Kidney (tissue), 14 donors: Measurements from ENCODE around the gene PLXNB3. TPM values are rescaled to one million over a fixed set of nuclear protein-coding genes. Genes with fewer than 3 reads are reported as not detected.

Experiments
- DNase-seq, 5 donors: peaks; one replicate each; pipeline ENCODE4 v3.0.0-alpha.2; 2013 to 2020
- FAIRE-seq: peaks from 2 replicates; lab custom pipeline; 2012; peaks lifted over from hg19 to GRCh38; lab: Jason Lieb, UNC
- H3K27ac ChIP-seq, 2 donors: one replicate each; pipeline ENCODE4 v1.7.0; 2013; ENCODE audit warnings: low read depth in 2 of 2, low read length in 2 of 2, inconsistent platforms in 1 of 2
- H3K27me3 ChIP-seq: one replicate; pipeline ENCODE4 v1.7.1; 2013; ENCODE audit warnings: low read length, inconsistent platforms; ENCODE audit not compliant: control insufficient read depth, insufficient read depth
- H3K36me3 ChIP-seq, 3 donors: one replicate each; pipeline versions ENCODE4 v1.7.0 to v1.7.1; 2013; ENCODE audit warnings: low read length in 3 of 3, control low read depth in 1 of 3, inconsistent platforms in 1 of 3; ENCODE audit not compliant: insufficient read depth in 3 of 3, control insufficient read depth in 2 of 3
- H3K4me1 ChIP-seq, 3 donors: one replicate each; pipeline versions ENCODE4 v1.7.0 to v1.7.1; 2013; ENCODE audit warnings: low read length in 3 of 3, inconsistent platforms in 1 of 3, low read depth in 1 of 3; ENCODE audit not compliant: control insufficient read depth in 2 of 3, insufficient read depth in 2 of 3
- H3K4me3 ChIP-seq, 3 donors: one replicate each; pipeline versions ENCODE4 v1.7.0 to v1.8.1; 2013; ENCODE audit warnings: low read length in 3 of 3, control low read depth in 1 of 3, inconsistent platforms in 1 of 3
- H3K9ac ChIP-seq, 3 donors: one replicate each; pipeline versions ENCODE4 v1.7.0 to v1.7.1; 2013; ENCODE audit warnings: low read length in 3 of 3, control low read depth in 1 of 3, inconsistent platforms in 1 of 3
- H3K9me3 ChIP-seq, 3 donors: one replicate each; pipeline versions ENCODE4 v1.7.0 to v1.7.1; 2013; ENCODE audit warnings: low read length in 3 of 3, control low read depth in 1 of 3, inconsistent platforms in 1 of 3; ENCODE audit not compliant: control insufficient read depth in 2 of 3, insufficient read depth in 1 of 3
- CTCF ChIP-seq: IDR thresholded peaks from 3 replicates; pipeline ENCODE4 v1.5.1; 2012; ENCODE audit warnings: mild to moderate bottlenecking, moderate library complexity, borderline replicate concordance; ENCODE audit not compliant: insufficient read depth; ENCODE audit errors: extremely low read depth
- intact Hi-C: fragments of 100-400 bp; cut with DNase I; formaldehyde crosslinking; loops from one replicate; pipeline ENCODE4 v1.11.1; 2022
- polyA plus RNA-seq: library from polyadenylated mRNA; stranded (reverse); fragments of 350-450 nt; fragmentation: Illumina TruSeq; extraction: RNeasy Lipid Tissue Mini Kit (QIAGEN cat#74804); gene quantifications from one replicate; pipeline ENCODE4 v1.2.3, GENCODE V29; 2014; ENCODE audit warnings: low read depth, low replicate concordance; ENCODE audit not compliant: insufficient read depth
- total RNA-seq: library from RNA; stranded (reverse); fragmentation: NEBNext Ultra II Directional; extraction: Animal tissue kit (Norgen Biotek cat#: 25700); gene quantifications from one replicate; pipeline ENCODE4 v1.2.1, GENCODE V29; 2021
- donor health status: control.
- donor health status: control.
- donor health status: control.
- donor health status: control.
- donor health status: control.
- donor health status: DM: yes; HTN: yes; CAD: no.
- donor health status: Normal renal cell carcinoma (clear cell type).

The PLXNB3 gene
- total and polyA plus RNA-seq, 2 donors from 2014 or later: 2.2 to 5.6 TPM

GRCh38 chrX:153803211-153804099 is 39.4 kb downstream of the PLXNB3 start:
- Histone ChIP-seq H3K4me1 (no peaks in the 10 kb centered on the region), H3K27ac (no peak overlapping the region), H3K27me3 (no peaks in the 10 kb centered on the region), H3K36me3 (no peaks in the 10 kb centered on the region), H3K9ac (no peak overlapping the region), H3K4me3 (no peak overlapping the region), H3K9me3 (no peaks in the 10 kb centered on the region)
- FAIRE-seq (no peak), DNase-seq (no peak)
- TF ChIP-seq CTCF: no peak
- intact Hi-C loops: no loop called here

- no peak for TF ChIP-seq CTCF
- intact Hi-C loops: no loop called here
- H3K4me3 ChIP-seq: no peak overlapping the region
- no peak overlapping the region for H3K27ac ChIP-seq
- no peak overlapping the region for H3K9ac ChIP-seq
- no peaks in the 10 kb centered on the region for H3K36me3 ChIP-seq
- FAIRE-seq (no peak), DNase-seq (no peak)
- H3K9me3 ChIP-seq: no peaks in the 10 kb centered on the region
- no peaks in the 10 kb centered on the region for H3K27me3 ChIP-seq
- H3K4me1 ChIP-seq: no peaks in the 10 kb centered on the region
Measured at GRCh38 chrX:153804100-153804595, 40.1 kb downstream of the PLXNB3 start.

GRCh38 chrX:153804621-153805020 is 40.6 kb downstream of the PLXNB3 start:
- H3K27ac ChIP-seq: no peak overlapping the region
- H3K27me3 ChIP-seq: no peaks in the 10 kb centered on the region
- no peaks in the 10 kb centered on the region for H3K9me3 ChIP-seq
- H3K9ac ChIP-seq: no peak overlapping the region
- FAIRE-seq (no peak), DNase-seq (no peak)
- no peak overlapping the region for H3K4me3 ChIP-seq
- H3K36me3 ChIP-seq: no peaks in the 10 kb centered on the region
- intact Hi-C loops: no loop called here
- no peak for TF ChIP-seq CTCF
- H3K4me1 ChIP-seq: no peaks in the 10 kb centered on the region
